ENCODE results near the gene FSTL3. TPM values are rescaled to one million over a fixed set of nuclear protein-coding genes. Genes with fewer than 3 reads are reported as not detected.

The FSTL3 gene
- polyA plus RNA-seq, 1 of the 3 experiments (the other 2 are of a cell fraction), result 64.4 TPM

- H3K27ac ChIP-seq (ENCODE audit: low read depth in 2 of 2, low read length in 1 of 2), result no peak overlapping the region
- H3K36me3 ChIP-seq (replicated peaks in 1 of 2; ENCODE audit: control insufficient read depth in 1 of 2, insufficient read depth in 2 of 2, low read length in 1 of 2), result peaks cover 0 to 33% of the 10 kb centered on the region in 2 experiments
These were observed 20.5 kb upstream of the FSTL3 start for GRCh38 chr19:655691-656090.

More at GRCh38 chr19:655691-656090, 20.5 kb upstream of the FSTL3 start:
- H3K9me2 ChIP-seq, result no peaks in the 10 kb centered on the region
- no peaks in the 10 kb centered on the region for H3K27me3 ChIP-seq (ENCODE audit: insufficient read depth)
- H3K9ac ChIP-seq, result no peak overlapping the region
- WGBS (ENCODE audit: low lambda C conversion rate), result 87% methylated on average over 15 of the region's 17 CpGs
- no peaks in the 10 kb centered on the region for H3K9me3 ChIP-seq
- H3K79me2 ChIP-seq (ENCODE audit: insufficient read depth), result peaks cover 91% of the 10 kb centered on the region
- ChIA-PET CTCF (interaction anchor here (0.6 to 2.4 kb wide), 5 partner anchors 67 to 208 kb away, joined by 3 to 6 read pairs (median 4); no protein-coding TSS in a partner anchor), POLR2A (no interaction called here)
- DNase-seq, result no peak
- TF ChIP-seq FOSL2 (IDR thresholded peaks at IDR 0.05; ENCODE audit: borderline replicate concordance, low read depth) (no peak), SIN3A (IDR thresholded peaks at IDR 0.05; ENCODE audit: borderline replicate concordance, low read depth, low read length) (no peak), SMC3 (IDR thresholded peaks at IDR 0.05; ENCODE audit: low read depth, low read length) (no peak), NRF1 (IDR thresholded peaks at IDR 0.05; ENCODE audit: low read depth, low read length) (no peak), USF2 (IDR thresholded peaks at IDR 0.05; ENCODE audit: borderline replicate concordance, low read depth, low read length) (no peak), GABPA (IDR thresholded peaks at IDR 0.05; ENCODE audit: low read depth) (no peak), EZH2phosphoT487 (IDR thresholded peaks at IDR 0.05; ENCODE audit: borderline replicate concordance, low read depth) (no peak), POLR2AphosphoS5 (IDR thresholded peaks at IDR 0.05; ENCODE audit: low read depth, low read length) (no peak), JUND (IDR thresholded peaks at IDR 0.05) (no peak), RFX5 (IDR thresholded peaks at IDR 0.05; ENCODE audit: low read length) (no peak), CTCF (IDR thresholded peaks at IDR 0.05) (no peak), REST (IDR thresholded peaks at IDR 0.05; ENCODE audit: low read depth, low read length) (no peak), CHD2 (IDR thresholded peaks at IDR 0.05; ENCODE audit: low read length, partially characterized antibody) (no peak), RXRA (IDR thresholded peaks at IDR 0.05; ENCODE audit: borderline replicate concordance, low read depth) (no peak), FOXJ3 (CRISPR knock-in tag; IDR thresholded peaks at IDR 0.05) (no peak)
- no peak overlapping the region for H3K4me2 ChIP-seq
- no peak overlapping the region for H3K4me3 ChIP-seq (ENCODE audit: low read depth in 2 of 2, low read length in 1 of 2)
- peaks cover under 1 to 10% of the 10 kb centered on the region in 2 experiments; a peak in 2 of 4 replicates for H3K4me1 ChIP-seq (ENCODE audit: control insufficient read depth in 1 of 2, insufficient read depth in 2 of 2, low read depth in 1 of 2, low read length in 1 of 2)
- no peaks in the 10 kb centered on the region for H3F3A ChIP-seq (replicated peaks; ENCODE audit: insufficient read depth)
- H2AFZ ChIP-seq (ENCODE audit: low read depth), result no peak overlapping the region
- H4K20me1 ChIP-seq (ENCODE audit: insufficient read depth), result peaks cover 89% of the 10 kb centered on the region
